Measurements from ENCODE around the gene SLC41A3. TPM values are rescaled to one million over a fixed set of nuclear protein-coding genes. Genes with fewer than 3 reads are reported as not detected.

SLC41A3 gene
- total RNA-seq, 1 donor from 2014 or later, result 74.1 TPM

DNA sequence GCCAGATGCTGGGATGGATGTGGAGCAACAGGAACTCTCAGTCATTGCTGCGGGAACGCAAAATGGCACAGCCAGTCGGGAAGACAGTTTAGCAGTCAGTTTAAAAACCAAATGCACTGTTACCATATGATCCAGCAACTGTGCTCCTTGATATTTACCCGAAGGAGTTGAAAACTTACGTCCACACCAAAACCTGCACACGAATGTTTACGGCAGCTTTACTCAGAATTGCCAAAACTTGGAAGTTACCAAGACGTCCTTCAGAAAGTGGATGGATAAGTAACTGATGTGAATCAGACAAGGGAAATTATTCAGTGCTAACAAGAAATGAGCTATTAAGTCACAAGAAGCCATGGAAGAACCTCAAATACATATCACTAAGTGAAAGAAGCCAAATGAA lies 36.1 kb upstream of the SLC41A3 start:
- DNase-seq, result no peak

DNA sequence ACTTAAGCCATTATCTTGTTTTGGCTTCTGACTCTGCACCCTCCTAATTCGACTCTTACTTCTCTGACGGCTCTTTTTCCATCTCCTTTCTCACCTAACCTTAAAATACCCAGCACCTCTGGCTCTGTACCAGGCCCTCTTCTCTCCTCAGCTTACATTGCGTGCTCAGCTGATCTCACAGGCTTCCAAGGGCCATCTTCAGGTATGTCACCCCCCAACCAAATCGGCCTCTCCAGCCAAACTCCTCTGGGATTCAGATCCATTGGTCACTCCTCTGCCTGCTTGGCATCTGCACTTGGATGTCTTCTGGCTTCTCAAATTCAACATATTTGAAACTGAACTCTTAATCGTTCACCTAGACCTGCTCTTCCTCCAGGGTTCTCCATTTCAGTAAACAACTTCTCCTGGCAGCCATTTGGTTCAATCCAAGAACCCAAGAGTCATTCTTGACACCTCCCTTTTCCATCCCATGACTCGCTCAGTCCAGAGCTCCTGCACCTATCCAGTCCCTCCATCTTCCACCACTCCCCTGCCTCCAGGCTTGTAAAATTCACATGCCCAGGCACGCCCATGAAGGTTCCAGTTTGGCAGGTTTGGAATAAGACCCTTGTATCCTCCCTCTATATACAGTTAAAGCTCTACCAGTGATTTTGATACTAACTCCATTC lies 35.2 kb upstream of the SLC41A3 start:
- DNase-seq, result no peak

DNA sequence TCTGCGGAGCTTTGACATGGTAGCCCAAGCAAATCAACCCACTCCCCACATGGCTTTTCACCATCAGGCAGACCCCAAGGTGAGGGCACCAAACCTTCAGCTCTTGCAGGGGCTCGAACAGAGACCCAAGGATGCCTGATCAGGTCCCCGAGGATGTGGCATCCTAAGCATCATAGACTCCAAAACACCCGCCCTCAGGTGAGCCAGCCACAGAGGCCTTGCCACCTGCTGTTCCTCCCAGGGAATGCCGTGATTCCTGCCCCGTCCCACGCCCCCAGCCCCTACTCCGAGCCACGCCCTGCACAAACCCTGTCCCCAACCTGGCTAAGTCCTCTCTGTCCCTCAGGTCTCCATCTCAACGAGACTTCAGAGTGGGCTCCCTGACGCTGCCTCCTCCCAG lies 34.7 kb upstream of the SLC41A3 start:
- no peak for DNase-seq

DNA sequence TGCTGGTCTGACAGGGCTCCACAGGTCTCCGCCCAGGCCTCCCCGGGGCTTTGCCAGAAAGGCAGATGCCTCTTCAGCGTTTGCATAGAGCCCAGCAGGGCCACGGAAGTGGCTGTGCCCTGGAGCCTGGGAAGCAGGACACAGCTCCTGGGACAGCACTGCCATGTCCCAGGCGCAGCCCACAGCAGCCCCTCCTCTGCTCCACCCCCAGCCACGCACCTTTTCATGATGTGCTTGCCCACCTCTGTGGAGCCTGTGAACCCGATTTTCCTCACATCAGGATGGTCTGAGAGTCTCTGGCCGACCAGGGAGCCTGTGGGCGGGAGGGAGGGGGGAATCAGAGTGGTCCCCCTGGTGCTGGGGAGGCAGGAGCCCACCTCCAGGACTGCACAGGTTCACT lies 33.9 kb upstream of the SLC41A3 start:
- DNase-seq, result no peak

DNA sequence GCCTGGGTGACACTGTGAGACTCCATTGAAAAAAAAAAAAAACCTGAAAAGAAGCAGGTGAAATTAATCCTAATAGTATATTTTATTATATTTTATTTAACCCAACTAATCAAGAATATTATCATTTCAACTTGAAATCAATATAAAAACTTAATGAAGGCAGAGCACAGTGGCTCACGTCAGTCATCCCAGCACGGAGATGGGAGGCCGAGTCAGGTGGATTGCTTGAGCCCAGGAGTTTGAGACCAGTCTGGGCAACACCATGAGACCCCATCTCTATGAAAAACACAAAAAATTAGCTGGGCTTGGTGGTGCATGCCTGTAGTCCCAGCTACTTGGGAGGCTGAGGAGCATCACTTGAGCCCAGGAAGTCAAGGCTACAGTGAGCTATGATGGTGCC lies 33.3 kb upstream of the SLC41A3 start:
- no peak for DNase-seq

DNA sequence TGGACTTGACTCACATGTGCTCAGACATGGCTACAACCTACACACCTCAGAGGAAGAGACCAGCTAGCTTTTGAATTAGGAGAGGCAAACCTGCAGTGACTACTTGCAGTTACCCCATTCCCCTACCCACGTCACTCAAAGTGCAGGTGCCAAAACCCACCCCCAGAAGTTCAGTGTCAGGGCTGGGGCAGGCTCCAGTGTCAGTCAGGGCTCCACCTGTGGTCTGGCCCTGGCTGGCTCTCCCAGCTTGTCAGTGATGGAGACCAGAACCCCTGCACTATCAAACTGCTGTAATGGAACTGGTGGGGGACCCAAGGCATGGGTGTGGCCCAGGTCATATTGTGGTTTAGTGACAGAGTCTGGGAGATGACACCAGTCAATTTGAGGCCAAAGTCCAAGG lies 32.6 kb upstream of the SLC41A3 start:
- no peak for DNase-seq

DNA sequence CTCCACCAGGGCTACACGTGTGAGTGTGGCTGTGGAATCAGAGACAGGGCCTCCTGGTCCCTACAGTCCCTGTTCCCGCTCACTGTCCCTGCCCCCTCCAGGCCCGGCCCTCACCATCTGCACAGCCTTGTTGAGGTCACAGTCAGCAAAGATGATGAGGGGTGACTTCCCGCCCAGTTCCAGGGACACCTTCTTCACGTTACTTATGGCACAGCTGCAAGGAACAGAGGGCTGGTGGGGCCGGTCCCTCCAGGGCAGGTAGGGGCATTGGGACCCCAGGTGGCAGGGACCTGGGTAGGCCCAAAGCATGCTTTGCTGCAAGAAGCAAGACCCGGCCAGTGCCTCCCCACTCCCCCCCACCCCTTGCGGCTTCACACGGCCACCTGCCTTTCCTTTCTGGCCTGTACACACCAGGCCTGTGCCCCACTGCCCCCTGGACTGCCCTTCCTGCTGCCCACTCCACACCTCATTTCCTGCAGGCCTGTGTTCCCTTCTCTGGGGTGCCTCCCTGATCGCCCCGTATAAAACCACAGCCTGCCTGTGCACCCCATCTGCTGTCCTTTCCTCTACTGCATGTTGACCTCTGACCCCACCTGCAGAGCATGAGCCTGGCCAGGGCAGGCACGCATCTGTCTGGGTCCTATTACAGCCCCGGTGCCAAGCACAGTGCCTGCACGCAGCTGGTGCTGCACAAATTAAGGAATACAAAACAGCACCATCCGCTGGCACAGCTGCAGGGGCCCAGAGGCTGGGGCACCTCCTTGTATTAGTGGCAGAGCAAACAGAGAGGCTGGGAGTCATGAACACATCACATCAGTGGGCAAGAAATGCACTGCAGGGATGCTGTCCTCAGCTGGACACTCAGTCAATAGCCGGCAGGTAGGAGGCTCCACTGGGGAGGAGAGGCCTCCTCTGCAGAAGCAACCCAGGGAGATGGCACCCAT lies 30.8 kb upstream of the SLC41A3 start:
- DNase-seq, result no peak

DNA sequence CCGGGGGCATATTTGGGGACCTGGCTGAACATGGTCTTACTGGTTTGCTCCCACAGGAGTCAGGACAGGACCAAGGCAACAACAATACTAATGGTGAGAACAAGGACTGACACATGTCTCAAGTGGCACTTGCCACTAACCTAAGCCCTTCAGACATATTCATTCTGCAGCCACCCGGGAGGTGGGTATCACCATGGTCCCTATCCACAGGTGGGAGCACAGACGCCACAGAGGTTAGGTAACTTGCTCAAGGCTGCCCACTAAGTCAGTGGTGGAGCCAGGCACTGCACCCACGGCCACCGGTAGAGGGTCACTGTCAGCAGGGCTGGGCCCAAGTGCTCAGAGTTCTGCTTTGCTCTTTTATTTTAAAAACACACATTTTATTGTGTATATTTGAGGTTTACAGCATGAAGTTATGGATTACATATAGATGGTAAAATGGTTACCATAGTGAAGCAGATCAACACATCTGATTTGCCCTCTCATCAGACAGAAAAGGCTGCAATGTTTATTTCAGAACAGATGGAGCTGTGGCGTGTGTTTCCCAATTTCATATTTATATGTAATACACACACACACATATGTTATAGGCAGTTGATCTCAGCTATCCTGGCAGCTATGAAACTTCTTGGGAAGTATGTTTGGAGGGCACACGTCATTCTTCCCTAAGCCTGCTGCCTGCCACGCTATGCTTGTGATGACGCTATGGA lies 30.0 kb upstream of the SLC41A3 start:
- DNase-seq, result no peak

DNA sequence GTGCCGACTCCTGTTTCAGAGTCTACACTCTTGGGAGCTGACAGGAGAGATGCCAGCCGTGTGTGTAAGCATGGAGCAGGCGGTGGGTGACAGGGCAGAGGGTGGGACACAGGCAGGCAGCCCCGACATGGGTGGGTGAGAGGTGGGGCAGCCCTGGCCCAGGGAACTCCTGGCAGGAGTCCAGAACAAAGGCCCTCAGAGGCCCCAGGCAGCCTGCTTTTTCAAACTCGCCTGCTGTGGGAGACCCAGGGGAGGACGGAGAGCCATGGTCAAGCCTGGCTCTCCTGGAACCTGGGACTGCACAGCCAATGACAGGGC lies 29.3 kb upstream of the SLC41A3 start:
- DNase-seq, result no peak

DNA sequence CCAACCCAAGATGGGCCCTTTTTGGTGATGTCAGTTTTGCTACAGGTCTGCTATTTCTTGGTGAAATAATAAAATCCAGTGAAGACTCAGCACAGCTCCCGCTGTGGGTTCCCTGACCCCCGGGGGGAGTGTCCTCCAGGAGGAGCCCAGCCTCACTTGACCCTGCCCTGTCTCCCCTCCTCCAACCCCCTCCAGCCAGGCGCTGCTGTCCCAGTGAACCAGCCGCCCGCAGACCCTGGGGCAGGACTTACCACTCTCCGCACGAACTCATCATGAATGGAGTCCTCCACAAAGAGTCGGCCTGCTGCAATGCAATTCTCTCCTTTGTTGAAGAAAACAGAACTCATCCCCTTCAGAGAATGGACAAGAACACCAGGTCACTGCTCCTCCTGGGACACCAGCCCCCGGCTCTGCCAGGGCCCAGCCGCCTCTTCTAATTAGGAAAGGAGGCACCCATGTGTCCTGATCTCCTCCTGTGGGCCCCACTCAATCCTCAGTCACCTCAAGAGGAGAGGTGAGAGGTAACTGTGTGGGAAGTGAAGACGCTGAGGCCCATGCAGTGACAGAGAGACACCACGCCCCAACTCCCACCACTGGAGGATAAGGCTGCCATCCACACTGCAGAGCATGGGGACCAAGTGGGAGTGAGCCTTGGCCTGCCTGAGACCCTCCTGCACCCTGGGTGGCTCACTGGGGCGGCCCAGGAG lies 28.8 kb upstream of the SLC41A3 start:
- no peak for DNase-seq

DNA sequence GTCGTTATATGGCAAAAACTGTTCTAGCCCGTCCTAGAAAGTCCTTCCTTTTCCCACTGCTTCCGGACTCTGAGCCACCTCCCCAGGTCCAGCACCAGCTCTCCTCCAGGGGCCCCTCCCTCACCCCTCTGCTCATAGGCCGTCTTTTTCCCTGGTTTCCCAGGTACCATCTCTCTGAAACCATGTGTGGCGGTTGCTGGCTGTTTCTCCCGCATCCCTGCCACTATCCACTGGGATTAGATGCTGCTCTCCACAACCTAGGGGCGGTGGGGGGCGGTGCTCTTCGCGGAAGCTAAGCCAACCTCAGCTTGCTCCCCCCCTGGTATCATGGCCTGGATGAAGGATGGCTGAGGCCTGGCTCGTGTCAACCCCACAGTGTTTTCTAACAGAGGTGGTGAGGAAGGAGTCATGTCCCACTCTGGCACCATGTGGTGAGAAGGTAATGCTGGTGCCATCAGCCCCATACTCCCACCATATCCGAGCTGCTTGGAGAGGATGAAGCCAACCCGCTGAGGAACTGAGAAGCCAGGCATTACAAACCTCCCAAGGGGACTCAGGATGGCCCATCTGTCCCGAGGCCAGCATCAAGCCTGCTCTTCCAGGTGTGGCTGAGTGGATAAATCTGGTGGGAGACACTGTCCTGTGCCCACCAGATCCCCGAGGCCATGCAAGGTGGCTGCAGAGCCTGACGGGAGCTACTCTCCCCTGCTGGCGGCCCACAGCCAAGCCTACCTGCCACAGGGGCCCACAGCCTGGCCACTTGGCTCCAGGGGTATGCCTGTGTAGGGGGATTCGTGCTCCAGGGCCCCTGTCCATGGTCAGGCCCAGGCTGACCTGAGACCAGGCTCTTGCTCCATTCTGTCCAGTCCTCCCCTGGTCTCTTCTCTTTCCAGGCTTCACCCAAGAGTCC lies 27.9 kb upstream of the SLC41A3 start:
- no peak for DNase-seq

DNA sequence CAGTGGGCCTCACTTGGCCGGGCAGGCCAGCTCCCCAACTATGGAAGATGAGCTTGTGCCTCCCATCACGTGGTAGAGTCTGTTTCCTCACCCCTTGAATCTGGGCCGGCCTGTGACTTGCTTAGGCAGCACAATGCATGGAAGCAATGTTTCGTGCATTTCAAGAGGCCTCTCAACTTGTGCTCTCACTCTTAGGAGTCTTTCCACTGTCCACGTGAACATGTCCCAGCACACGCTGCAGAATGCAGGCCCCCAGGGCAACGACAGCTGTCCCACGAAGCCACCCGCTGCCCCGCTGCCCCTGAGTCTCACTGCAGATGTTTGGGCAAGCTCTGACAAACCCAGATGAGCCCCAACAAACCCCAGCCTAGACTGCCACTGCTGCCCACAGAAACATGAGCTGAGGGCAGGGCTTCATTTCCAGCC lies 27.2 kb upstream of the SLC41A3 start:
- DNase-seq, result no peak

DNA sequence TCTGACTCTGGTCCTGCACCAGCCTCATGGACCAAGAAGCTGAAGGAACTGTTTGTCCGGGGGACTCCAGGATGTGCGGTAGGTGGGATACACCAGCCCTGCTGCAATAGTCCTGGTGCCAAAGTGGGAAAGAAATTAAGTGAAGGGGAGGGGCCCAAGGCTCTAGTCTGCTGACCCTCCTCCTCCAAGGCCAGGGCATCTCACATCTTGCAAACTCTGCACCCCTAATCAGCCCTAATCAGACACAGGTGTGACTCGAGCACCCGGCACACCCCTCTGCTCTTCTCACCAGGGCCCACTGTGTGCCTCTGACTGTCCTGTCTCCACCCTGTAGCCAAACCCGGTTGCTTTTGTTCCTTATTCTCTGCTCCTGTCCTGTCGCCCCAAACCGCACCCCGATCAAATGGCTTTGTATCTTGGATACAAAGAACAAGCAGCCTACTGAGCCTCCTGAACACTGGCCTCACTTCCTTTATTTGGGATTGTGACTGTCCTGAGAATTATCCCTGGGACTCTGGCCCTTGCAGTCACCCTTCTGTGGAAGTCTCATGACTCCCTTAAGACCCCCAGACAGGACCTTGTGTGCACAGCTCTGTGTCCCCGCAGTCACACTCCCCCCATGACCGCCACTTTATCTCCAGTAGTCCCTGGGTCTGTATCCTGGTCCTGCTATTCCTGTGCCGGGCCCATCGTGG lies 26.7 kb upstream of the SLC41A3 start:
- DNase-seq, result no peak

DNA sequence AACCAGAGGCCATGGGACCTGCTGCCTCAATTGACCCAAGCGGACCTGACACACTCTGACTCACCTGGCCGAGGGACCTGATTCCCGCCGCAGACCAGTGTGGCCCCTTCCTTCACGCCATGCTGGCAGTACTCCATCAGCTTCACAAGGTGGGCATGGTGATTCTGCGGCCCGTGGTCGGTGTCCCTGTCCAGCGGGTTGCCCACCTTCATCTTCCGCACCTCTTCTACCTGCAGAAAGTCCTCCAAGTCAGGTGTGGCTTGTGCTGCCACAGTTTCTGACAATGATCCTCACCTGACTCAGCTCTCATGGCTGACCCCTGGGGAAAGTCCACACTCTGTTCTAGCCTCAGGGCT lies 25.9 kb upstream of the SLC41A3 start:
- no peak for DNase-seq

DNA sequence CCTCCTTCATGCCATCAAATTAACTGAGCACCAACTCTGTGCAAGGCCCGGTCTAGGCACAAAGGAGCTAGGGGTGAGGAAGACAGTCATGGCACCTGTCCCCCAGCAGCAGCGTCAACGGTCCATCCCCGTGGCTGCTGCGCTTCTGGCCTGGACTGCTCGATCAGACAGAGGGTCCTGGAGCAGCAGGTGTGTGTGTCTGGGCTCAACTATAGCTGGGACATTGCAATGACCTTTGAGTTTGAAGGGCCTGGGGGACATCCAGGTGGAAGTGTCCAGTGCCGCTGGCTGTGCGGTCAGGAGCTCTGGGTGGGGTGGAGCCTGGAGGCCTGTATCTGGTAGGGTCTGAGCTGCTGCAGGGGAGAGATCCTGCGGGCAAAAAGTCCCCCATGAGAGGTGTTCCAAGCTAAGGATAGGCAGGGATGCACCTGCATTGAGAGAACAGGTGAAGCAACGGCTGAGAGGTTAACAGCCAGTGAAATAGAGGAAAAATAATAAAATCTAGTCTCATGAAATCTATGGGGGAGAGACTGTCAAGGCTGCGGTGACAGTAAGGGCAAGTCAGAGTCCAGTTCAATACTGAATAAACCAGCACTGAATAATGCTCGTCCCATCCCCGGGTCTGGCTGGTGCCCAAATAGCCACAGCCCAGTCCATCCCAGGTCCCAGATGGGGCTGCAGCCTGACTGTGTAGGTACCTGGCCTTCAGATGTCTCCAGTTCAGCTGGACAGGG lies 25.4 kb upstream of the SLC41A3 start:
- no peak for DNase-seq

DNA sequence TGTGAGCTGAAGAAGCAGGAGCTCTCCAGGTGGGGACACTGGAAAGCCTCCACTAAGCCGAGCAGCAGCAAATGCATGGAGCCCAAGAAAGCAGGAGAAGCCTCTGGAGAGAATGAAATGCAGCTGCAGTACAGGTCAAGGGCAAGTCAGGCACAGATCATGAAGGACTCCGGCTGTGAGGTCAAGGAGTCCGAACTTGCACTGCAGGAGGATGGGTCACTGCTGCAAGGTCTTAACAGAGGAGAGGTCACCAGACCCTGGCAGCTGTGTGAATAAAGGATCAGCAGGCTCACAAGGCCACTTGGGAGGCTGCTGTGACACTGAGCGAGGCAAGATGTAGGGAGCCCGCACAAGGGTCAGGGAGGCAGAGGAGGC lies 24.7 kb upstream of the SLC41A3 start:
- no peak for DNase-seq

DNA sequence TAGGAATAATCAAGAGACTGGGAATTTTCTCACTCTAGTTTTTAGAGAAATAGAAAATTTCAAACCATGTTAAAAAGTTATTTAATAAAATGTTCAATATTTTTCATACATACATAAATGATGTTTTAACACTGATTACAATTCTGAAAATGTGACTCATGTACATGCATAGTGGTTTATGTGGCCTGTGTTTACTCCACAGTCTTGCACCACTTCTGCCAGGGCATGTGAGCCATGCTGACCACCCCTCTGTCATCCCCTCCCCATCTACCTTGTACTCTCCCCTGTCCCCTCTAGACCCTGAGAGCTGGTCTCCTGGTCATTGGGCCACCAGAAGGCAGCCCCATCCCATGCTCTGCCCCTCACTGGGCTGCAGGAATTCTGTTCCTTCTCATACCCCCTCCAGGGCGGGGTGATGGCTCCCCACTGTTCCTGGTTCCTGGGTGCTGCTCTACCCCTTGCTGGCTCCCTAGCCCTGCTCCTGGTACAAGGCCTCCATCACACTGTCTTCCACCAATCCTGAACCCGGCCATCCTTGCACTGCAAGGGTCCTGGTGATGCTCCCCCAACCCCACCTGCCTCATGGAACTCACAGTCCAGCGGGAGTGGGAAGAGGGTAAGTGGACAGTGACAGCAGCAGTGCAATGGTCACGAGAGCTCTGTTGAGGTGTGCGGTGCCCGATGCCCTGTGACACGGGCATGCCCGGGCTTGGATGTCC lies 24.2 kb upstream of the SLC41A3 start:
- DNase-seq, result no peak

DNA sequence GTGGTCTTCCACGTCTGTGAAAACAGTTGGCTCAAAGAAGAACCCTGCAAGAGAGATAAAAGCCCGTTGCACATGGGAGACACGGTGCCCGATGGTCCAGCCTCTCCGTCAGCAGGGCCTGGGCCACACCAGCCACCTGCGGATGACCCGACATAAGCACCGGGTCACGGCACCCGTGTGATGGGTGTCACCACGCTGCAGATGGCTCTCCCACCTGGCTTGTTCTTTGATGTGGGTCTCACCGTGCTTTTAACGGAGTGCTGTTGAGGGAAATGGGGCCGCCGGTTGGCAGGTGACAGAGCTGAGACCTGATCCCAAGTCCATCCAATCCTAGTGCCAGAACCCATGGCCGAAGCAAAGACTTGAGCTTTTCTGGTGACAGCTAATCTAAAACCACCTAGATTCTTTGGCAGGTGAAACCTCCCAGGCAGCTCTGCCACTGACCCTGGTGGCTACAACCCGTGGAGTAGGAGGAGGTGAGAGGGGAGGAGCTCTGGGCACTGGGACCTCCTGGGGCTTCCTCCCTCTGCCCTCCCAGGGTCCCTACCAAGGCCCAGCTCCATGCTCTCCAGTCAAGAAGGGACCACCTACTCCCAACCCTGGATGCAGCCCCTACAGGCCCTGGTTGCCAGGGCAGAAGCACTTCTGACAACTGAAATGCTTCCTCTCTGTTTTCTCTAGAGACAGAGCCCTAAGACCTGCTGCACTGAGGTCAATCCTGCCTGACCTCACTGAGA lies 23.4 kb upstream of the SLC41A3 start:
- DNase-seq, result no peak
